CD4-positive, alpha-beta T cell treated with Interleukin-2 at 100 ng/mL for 4 hours (primary cell): ENCODE measurements around the gene SPATA46.

Experiments
- DNase-seq: peaks from one replicate; pipeline ENCODE4 v3.0.0-alpha.2; 2020; ENCODE audit warnings: low spot score

Gene SPATA46

DNA sequence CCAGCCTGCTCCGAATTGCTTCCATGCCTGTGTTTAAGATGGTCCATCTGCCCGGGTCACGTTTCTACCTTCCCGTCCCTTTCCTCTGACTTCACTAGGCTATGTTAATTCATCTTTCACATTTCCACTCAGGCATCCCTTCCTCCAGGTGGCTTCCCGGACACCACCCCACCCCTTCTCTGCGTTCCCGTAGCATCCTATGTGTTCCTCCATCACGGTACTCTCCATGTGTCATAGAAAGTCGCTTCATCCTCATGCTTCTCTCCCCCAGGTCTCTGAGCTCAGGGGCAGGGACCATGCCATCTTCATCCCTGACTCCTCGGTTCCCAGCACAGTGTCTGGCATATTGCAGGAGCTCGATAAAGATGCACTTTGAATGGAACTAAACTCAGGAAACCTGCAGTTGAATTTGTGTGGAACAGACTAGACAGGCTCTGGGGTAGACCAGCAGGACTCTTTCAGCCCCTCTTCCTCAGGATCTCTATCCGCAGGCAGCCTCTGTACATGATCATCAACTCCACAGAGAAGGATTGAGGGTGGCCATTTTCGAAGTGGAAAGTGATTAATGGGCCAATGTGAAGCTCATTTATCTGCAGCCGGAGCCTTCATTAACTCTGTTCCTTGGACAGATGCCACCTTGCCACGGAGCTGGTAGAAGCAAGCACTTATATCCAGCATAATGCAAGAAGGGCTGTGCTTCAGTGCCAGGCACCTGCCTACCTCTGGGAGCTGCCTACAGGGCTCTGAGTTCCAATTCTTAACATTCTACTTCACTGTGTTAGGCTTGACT is 13.9 kb upstream of the SPATA46 start:
- DNase-seq = no peak

DNA sequence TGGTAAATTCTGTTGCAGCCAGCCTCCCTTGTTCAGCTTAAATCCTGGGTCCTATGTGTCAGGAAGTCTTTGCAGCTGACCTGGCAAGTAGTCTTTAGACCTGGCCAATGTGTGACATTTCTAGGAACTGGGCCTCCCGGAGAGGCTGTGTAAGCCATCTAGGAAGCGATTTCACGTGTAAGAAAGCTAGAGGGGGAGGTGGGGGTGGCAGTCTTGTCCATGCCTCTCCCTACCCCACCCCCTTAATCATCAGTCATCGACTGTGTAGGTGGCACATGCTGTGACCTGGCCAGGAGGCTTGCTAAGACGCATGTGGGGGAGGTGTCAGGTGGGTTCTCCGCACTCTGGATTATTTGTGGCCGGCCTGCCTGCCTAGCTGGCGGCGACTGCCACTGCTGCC is 13.3 kb upstream of the SPATA46 start:
- no peak for DNase-seq

DNA sequence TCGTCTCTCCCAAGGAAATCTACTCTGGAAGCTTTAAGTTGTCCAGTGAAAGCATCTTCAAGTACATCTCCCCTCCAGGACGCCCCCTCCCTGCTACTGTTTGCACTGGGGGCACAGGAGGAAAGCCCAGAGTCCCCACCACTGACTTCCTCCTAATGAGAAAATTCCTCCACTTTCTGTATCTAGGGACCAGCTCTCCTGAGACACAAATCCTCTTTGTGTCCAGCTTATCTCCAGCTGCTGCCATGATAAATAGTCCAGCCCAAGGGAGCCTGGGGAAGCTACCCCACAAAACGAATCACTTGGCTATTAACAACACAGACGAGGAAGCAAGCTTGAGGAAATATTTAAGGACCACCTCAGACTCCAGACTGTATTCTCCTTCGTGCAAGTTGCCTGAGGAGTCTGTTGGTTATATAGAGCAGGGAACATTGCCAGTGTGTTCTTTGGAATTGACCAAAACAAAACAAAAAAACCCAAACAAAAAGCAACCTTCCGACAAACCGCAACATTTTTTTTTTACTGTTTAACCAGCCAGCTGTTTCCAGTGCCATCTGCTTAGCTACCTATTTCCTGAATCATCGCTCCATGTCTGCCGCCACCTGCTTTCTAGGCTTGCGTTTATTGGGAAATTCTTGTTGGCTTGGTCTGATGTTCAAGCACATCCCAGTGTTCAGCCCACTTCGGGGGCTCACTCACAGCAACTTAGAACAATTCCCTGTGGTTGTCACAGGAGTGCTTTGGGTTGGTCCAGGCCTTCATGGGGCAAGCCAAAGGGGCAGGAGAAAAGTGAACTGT is 12.6 kb upstream of the SPATA46 start:
- DNase-seq = no peak

DNA sequence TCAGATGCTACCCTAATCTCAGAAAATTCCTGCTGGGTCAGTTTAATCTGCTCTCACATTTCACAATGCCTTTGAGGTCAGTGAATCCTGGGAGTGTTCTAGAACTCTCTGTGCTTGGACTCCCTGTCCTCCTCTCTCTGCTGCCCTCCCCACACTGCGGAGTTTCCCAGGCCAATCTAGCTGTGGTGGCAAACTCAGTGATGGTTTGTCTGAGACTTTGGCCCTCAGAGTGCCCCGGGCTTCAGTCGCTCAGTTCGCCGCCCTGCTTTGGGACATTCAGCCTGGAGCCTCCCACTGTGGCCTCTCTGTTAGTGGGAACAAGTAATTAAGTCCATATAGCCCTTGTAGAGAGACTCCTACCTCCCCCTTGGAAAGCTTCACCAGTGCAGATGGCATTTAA is 12.0 kb upstream of the SPATA46 start:
- no peak for DNase-seq

DNA sequence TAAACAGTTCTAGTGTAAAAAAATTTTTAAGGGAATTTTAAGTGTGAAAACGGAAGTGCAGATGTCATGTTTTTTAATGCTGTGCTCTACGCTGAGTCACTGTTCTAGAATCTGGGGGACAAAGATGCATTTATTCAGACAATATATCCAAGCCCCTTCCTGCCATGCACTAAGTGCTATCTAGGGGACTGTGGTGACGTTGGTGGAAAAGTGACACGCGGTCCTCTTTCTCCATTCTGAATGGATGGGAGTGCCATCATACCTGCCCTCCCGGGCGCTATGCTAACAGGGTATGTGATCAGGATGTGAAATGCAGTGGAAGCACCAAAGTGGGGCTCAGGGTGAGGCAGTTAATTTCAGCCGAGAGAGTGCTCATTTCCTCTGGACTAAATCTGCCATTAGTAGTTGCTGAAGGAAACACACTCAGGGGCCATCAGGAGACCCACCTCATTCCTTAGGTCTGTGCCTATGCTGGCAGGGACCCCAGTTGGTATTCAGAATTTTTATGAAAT is 11.5 kb upstream of the SPATA46 start:
- no peak for DNase-seq

DNA sequence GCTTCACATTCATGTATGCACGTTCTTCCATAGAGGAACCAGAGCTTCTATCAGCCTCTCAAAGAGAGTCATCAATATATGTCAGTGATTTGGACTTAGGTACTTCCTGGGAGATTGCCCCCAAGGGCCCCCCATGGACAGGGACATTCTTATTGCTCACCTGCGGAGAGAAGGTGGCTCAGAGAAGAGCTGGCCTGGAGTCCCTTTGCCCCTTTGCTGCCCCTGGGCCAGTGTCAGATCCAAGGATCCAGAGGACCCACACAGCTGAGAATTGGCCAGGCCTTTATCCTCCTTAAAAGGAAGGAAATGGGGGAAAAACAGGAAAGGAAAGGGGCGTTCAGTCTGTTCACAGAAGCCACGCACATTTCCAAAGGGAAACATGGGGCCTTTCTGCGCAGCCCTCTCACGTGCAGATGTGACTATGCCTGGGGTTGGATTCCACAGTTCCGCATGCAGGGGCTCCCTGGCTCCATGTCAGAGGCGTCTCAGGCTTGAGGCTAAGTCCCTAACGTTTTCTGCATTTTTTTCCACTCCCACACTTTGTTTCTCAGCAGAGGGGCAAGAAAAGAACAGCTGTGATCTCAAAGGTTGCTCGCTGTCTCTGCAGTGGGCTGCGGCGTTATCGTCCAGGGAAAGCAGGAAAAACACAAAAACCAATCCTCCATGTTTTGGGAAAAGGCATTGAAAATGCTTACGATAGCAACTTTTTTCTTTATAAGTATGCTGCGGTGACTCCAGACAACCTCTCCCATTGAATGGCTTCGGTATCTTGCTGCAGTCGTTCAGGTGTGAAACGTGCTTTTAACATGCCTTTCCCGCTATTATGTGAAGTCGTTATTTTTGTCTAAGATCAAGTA is 10.8 kb upstream of the SPATA46 start:
- DNase-seq = no peak

DNA sequence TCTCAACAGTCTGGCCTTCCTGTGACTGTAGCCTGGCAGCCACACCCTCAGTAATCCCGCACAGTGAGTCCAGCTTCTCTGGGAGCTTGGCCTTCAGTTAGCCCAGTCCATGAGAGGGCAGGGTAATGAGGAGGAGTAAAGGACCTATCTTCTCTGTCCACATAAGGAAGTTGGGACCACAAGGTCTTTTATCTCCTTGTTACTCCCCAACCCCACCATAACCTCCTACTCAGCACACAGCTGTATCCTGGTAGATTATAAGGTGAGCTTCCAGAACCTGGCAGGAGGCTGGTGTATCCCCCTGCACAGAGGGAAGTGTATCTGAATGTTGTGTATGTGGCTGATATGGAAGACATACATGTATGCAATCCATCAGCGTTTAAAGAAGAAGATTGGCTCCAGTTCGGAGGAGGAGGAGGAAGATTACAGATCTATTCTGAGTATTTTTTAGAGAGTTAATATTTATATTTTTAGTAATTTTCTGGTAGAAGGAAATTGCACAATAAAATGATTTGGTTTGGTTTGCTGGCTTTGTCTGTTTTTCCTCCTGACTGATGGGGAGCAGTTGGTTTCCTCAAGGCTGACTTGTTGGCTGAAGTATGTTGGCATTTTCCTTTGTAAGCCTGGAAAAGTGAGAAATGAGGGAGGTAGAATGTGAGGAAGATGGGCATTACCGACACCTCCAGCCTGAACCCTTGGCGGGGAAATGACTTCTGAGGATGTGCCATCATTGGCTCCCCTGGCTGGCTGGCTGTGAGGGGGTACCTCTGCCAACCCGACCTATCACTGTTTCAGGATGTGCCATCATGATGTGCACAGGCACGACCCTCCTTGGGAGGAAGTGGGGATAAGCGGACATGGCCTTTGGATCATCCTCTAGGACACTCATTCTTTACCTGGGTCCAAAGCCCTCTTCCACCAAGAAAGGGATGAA is 9.9 kb upstream of the SPATA46 start:
- DNase-seq = no peak

DNA sequence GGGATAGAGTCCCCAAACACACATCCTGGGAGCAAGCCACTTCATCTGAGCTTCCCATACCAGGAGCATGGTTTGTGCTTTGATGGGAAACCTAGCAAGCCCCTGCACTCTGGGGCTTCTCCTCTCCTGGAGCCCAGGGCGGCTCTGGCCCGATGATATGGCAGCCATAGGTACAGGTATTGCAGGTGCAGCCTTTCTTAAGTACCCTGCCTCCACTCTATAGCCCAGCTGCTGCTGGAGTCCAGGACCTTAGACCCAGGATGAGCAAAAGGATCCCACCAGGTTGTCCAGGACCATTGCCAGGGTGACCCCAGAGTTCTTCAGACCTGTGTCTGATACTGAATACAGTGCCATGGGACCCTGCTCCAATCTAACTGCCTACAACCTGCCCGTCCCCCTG is 9.0 kb upstream of the SPATA46 start:
- DNase-seq = no peak

DNA sequence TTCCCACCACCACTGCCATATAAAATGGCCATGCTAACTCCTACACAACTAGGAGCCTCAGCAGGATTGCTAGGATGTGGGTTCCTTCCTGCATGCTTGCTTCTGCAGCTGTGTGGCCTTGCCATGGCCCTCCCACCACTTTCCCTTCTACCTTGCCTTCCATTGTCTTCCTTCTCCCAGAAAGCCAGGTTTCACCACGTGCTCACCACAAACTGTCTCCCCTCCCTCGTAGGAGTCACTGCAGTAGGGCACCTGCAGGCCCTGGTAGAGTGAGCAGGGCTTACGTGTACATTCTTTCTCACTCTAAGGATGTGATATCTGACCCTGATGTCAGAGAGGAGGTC is 8.6 kb upstream of the SPATA46 start:
- no peak for DNase-seq

DNA sequence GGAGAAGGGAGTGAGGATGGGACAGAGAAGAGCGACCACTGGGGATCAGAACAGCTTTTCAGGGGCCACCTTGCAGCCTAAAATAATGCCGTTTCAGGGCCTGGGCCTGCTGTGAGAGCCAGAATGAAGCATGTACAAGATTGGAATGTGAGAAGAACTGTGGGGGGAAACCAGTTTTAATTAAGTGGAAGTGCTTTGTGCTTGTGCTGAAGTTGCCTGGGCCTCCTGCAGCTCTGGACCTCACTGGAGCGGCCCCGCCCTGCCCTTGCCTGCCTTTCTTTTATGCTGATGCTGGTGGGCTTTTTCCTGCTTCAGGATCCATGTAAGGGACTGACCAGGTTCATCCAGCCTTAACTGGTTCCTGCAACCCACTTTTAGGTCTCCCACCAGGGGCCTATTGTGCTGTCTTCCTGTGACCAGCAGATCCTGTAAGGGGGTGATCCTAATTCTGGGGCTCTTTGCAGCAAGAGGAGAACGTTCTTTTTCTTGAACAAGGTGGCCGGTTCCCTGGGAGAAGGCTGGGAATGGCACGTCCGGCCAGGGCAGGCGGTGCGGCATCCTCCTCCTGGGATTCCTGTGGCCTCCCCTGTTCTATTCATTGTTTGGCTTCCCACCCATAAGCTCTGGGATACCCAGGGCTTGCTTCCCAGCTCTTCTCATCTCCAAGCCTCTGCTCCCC is 8.1 kb upstream of the SPATA46 start:
- DNase-seq = no peak

DNA sequence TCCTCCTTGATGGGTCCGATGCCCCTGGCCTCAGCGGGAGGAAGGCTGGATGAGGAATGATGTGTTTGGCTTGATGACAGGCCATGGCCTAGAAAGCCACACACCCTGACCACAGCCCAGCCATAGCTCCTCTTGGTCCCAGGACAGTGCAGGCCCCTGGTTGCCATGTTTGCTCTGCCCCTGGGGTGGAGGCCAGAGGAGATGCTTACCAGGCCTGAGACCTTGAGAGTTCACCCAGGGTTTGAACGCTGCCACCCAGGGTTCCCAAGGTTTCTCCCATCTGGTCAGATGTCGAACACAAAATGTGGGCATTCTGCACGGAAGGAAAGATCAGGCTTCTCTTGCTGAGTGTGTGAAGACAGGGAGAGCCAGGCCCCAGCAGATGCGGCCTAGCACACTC is 7.5 kb upstream of the SPATA46 start:
- no peak for DNase-seq

DNA sequence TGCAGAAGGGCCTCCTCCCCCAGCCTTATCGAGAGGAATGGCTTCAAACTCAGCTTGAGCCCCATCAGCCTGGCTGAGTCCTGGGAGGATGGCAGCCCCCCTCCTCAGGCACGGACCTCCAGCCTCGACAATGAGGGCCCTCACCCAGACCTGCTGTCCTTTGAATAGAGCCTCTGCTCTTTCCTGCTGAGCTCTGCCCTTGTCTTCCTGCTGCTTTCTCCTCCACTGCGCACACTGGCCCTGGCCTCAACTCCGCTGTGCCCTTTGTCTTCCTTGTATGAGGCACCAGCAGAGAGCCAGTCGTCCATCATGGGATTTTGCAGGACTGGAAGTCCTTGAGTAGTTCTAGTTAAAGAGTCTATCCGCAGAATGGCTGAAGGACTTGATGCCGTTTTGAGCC is 6.9 kb upstream of the SPATA46 start:
- no peak for DNase-seq

DNA sequence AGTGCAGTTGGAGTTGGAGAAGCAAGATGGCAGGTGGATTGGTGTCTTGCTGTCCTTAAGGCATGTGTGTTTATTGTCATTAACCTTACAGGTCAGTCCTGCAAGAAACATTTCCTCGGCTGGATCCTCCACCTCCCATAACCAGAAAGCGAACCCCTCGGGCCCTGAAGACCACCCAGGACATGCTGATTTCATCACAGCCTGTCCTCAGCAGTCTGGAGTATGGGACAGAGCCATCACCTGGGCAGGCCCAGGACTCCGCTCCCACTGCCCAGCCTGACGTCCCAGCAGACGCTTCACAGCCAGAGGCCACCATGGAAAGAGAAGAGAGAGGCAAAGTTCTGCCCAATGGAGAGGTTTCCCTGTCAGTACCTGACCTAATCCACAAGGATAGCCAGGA is 6.4 kb upstream of the SPATA46 start:
- no peak for DNase-seq

DNA sequence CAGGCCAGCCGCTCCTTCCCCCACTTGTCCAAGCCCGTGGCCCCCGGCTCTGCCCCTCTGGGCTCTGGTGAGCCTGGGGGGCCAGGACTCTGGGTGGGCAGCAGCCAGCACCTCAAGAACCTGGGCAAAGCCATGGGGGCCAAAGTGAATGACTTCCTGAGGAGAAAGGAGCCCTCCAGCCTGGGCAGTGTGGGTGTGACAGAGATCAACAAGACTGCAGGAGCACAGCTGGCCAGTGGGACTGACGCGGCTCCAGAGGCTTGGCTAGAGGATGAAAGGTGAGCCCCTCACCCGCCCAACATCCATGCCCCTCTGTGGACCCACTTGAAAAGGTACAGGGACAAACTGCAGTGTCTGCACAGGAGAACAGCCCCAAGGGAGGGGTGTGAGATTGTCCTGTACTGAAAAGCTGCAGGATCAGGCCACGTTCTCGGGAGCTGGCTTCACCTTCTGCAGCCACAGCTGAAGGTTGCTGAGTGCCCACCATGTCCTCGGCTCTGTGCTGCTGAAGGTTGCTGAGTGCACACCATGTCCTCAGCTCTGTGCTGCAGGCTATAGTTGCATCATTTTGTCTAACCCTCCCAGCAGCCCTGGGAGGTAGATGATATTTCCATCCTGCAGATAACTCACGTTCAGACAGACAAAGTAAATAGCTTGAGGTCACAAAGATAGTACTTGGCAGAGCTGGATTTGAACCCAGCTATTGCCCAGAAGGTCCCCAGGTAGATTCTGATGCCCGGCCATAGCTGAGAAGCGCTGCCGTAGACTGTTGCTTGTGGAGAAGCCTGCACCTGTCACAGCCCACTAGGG is 5.5 kb upstream of the SPATA46 start:
- DNase-seq = no peak

DNA sequence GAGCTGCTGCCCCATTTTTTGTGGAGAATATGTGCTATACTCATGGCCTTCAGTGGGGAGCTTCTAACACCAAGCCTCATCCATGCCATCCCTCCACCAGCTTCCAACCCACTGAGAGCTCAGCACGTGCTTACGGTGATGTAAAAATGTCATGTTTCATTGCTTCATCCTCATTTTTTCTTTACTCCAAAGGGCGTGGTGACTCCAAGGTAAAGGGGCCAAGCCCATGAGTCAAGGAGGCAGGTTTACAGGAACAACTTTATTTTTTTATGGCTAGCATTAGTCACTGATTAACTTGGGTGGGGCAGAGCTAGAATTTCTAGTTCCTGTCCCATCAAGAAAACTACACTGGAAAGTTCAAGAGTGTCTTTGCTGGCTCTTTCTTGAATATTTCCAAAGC is 4.7 kb upstream of the SPATA46 start, which contains the start of gene C1orf226:
TSS of gene C1orf226 (plus strand) at position 346 of the 400 bp plus-strand sequence. CDS start 174 bp downstream, outside the sequence.
- DNase-seq = no peak

DNA sequence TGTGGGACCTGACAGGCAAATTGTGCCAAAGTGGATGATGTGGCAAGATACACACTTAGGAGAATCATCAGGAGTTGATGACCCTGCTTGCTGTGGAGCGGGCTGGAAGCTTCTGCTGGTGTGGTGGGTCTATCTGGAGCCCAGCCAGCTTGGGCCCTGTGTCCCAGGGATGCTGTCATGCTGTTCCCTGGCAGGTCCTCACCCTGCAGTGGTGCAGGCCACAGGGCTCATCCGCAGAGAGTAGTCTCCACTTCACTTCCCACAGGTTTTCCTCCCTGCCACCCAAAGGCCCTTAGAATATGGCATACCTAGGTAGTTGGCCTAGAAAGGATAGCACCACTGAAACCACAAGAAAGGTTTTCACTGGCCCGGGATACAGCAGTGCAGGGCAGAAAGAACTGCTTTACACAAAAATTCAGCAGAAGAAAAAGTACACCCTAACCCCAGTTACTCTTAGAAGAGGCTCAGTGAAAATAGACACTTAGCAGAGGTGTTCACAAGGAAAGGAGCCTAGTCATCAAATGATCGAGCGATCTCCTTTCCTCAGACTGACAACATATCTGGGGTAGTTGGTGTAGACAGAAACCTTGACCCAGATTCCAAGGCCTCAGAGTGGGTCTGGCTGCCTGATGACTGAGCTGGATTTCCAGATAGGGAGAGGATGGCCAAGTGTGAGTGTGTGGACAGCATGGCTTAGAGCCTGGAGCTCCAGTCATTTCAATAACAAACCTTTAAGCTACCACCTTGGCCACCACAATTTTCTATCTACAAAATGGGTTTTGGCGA is 3.6 kb upstream of the SPATA46 start:
- DNase-seq = no peak

DNA sequence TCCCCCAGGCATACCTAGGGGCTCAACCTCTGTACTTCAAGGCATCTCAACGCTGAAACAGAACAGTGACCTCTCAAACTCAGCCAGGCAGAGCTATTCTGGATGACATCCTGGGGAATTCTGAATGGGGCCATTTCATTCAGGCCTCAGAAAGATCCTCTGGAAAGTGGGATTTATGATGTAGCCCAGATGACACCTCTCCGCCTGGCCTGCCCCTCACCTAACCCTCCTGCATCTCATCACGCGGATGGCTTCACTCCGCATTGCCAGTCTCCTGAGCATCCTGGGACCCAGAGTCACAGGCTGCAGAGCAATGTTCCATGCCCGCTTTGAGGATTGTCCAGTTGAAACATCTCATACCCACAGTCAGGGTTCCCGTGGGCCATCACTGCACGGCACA is 1.2 kb downstream of the SPATA46 start:
- DNase-seq = no peak

DNA sequence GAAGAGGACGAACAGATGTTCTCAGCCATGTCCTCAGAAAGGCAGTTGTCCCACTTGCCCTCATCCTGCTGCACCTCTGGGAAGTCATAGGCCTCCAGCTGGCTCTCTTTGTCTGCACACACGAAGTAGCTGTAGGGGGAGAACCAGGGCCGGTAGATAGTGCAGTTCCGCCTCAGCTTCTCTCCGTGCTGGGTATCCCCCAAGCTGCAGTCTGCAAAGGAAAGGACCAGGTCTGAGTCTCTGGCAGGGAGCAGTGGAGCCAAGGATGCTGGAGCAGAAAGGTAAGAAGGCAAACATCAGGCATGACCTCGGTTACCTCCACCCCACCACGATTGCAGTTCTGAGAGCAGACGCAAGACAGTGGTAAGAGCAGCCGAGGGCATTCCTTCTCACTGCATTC is 2.2 kb downstream of the SPATA46 start:
- no peak for DNase-seq
